Measurements from ENCODE around the gene HECTD1. TPM values are rescaled to one million over a fixed set of nuclear protein-coding genes. Genes with fewer than 3 reads are reported as not detected.

Gene HECTD1
- total RNA-seq, 1 experiment from 2014 or later: 88.5 TPM

- TF ChIP-seq PRDM15 (CRISPR knock-in tag; IDR thresholded peaks at IDR 0.05): no peak
- no peak for TF ChIP-seq CDX4 (CRISPR knock-in tag; IDR thresholded peaks at IDR 0.05; ENCODE audit: borderline replicate concordance)
These were observed 6.5 kb downstream of the HECTD1 start (continued) for GRCh38 chr14:31201111-31201510.

GRCh38 chr14:31200702-31200990, 6.9 kb downstream of the HECTD1 start:
- CTCF ChIA-PET: interaction anchor here (0.6 to 1.9 kb wide), 2 partner anchors 86 to 120 kb away, joined by 3 to 5 read pairs; no protein-coding TSS in a partner anchor
- POLR2A ChIA-PET: no interaction called here
- Mint-ChIP-seq H3K27ac (peak overlapping the region; percentile 38; the same call in 1 of the 2 replicates), H3K9me3 (peaks cover 7% of the 10 kb centered on the region), H3K27me3 (ENCODE audit: low read depth) (no peaks in the 10 kb centered on the region), H3K4me3 (no peak overlapping the region), H3K36me3 (peaks cover 42% of the 10 kb centered on the region), H3K4me1 (peaks cover 37% of the 10 kb centered on the region)
- no peak for DNase-seq (ENCODE audit: low spot score)
- TF ChIP-seq NR1H2 (CRISPR knock-in tag; IDR thresholded peaks at IDR 0.05) (no peak), MYBL2 (CRISPR knock-in tag; IDR thresholded peaks at IDR 0.05) (no peak), MAX (CRISPR knock-in tag; IDR thresholded peaks at IDR 0.05) (no peak), NFYB (CRISPR knock-in tag; conservative IDR thresholded peaks at IDR 0.05; ENCODE audit: low read depth) (no peak), ETV6 (CRISPR knock-in tag; IDR thresholded peaks at IDR 0.05) (no peak), ZNF219 (CRISPR knock-in tag; IDR thresholded peaks at IDR 0.05; ENCODE audit: borderline replicate concordance) (no peak), MXD4 (CRISPR knock-in tag; IDR thresholded peaks at IDR 0.05; ENCODE audit: borderline replicate concordance) (no peak), CBFB (CRISPR knock-in tag; IDR thresholded peaks at IDR 0.05; ENCODE audit: low read depth) (no peak), E2F4 (CRISPR knock-in tag; IDR thresholded peaks at IDR 0.05; ENCODE audit: borderline replicate concordance, low read depth) (no peak)
- ATAC-seq: no peak

- Mint-ChIP-seq H3K4me1 (peaks cover 37% of the 10 kb centered on the region), H3K27me3 (ENCODE audit: low read depth) (no peaks in the 10 kb centered on the region), H3K4me3 (no peak overlapping the region), H3K27ac (peak overlapping the region; percentile 21; the same call in 1 of the 2 replicates), H3K9me3 (no peaks in the 10 kb centered on the region), H3K36me3 (peaks cover 19% of the 10 kb centered on the region)
- ATAC-seq (no peak), DNase-seq (ENCODE audit: low spot score) (no peak)
- CTCF ChIA-PET: no interaction called here
- no peak for TF ChIP-seq JAZF1 (CRISPR knock-in tag; IDR thresholded peaks at IDR 0.05)
- TF ChIP-seq GABPB1 (CRISPR knock-in tag; IDR thresholded peaks at IDR 0.05): peak; percentile 47; the same call in 1 of the 2 replicates
- TF ChIP-seq ATF3 (CRISPR knock-in tag; conservative IDR thresholded peaks at IDR 0.05): no peak
- no peak for TF ChIP-seq IRF2 (CRISPR knock-in tag; IDR thresholded peaks at IDR 0.05; ENCODE audit: borderline replicate concordance, low read depth)
- POLR2A ChIA-PET: no interaction called here
These were observed 9.9 kb downstream of the HECTD1 start for GRCh38 chr14:31197671-31198070.

Data from WTC11 (cell line).